ENCODE results near the gene TMEM98.

DNA sequence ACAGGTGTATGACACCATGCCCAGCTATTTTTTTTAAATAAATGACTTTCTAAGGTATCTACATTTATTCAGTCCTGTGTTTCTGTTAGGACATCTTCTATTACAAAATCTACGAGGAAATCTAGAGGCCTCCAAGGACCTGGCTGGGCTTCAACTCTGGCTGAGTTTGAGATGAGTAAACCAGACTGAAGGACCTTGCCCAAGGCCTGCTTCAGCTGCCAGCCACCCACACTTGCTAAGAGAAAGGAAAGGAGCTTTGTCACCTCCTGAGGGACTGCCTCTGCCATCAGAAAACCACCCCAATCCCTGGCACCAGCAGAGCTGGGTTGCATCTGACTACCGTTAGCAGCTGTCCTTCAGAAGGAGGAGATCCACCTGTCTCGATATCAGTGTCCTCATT, 49.7 kb upstream of the TMEM98 start:
- TF ChIP-seq, protein P1, sequence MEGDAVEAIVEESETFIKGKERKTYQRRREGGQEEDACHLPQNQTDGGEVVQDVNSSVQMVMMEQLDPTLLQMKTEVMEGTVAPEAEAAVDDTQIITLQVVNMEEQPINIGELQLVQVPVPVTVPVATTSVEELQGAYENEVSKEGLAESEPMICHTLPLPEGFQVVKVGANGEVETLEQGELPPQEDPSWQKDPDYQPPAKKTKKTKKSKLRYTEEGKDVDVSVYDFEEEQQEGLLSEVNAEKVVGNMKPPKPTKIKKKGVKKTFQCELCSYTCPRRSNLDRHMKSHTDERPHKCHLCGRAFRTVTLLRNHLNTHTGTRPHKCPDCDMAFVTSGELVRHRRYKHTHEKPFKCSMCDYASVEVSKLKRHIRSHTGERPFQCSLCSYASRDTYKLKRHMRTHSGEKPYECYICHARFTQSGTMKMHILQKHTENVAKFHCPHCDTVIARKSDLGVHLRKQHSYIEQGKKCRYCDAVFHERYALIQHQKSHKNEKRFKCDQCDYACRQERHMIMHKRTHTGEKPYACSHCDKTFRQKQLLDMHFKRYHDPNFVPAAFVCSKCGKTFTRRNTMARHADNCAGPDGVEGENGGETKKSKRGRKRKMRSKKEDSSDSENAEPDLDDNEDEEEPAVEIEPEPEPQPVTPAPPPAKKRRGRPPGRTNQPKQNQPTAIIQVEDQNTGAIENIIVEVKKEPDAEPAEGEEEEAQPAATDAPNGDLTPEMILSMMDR (IDR thresholded peaks at IDR 0.05; ENCODE audit: control extremely low read depth in 1 of 3, insufficient read depth in 1 of 3, low read depth in 1 of 3, low read length in 3 of 3), result no peak
- TF ChIP-seq CHD2 (IDR thresholded peaks at IDR 0.05; ENCODE audit: low read length) (no peak), POLR2A (IDR thresholded peaks at IDR 0.05; ENCODE audit: control extremely low read depth in 1 of 2, low read depth in 2 of 2, low read length in 2 of 2) (no peak), JUN (IDR thresholded peaks at IDR 0.05; ENCODE audit: low read depth, low read length) (no peak)
